HEK293 (cell line): ENCODE measurements around the gene ZNF529.

Experiments used
- ATF2 ChIP-seq: fragments of 450-650 bp; formaldehyde crosslinking; IDR thresholded peaks from 2 replicates; pipeline ENCODE4 v1.5.1; 2016; ENCODE audit warnings: missing biosample characterization, missing genetic modification characterization, low read depth
- ZNF174 ChIP-seq: fragments of 450-650 bp; formaldehyde crosslinking; IDR thresholded peaks from 2 replicates; pipeline ENCODE4 v1.5.0; 2017; ENCODE audit warnings: missing biosample characterization, mild to moderate bottlenecking, missing genetic modification characterization
- ZNF2 ChIP-seq: fragments of 450-650 bp; formaldehyde crosslinking; IDR thresholded peaks from 2 replicates; pipeline ENCODE4 v1.5.1; 2016; ENCODE audit warnings: missing biosample characterization, missing genetic modification characterization
- ZNF658 ChIP-seq: fragments of 450-650 bp; formaldehyde crosslinking; IDR thresholded peaks from 2 replicates; pipeline ENCODE4; 2016; ENCODE audit warnings: missing biosample characterization, missing genetic modification characterization
- ZNF670 ChIP-seq: fragments of 450-650 bp; formaldehyde crosslinking; IDR thresholded peaks from 2 replicates; pipeline ENCODE4 v1.5.1; 2016; ENCODE audit warnings: missing biosample characterization, missing genetic modification characterization, low read depth
- ZNF76 ChIP-seq: fragments of 450-650 bp; formaldehyde crosslinking; IDR thresholded peaks from 2 replicates; pipeline ENCODE4; 2016; ENCODE audit warnings: low read depth, missing biosample characterization, missing genetic modification characterization, borderline replicate concordance
- TF ChIP-seq, protein P1 (sequence below): fragments of 450-650 bp; formaldehyde crosslinking; IDR thresholded peaks from 2 replicates; pipeline ENCODE4 v1.5.1; 2016; ENCODE audit warnings: missing biosample characterization, missing genetic modification characterization
- TF ChIP-seq, protein P2 (sequence below): fragments of 450-650 bp; formaldehyde crosslinking; IDR thresholded peaks from 2 replicates; pipeline ENCODE4 v1.5.1; 2016; ENCODE audit warnings: missing biosample characterization, missing genetic modification characterization

GRCh38 chr19:36574741-36575140 lies 1.6 kb upstream of the ZNF529 start:
- TF ChIP-seq, protein P1, sequence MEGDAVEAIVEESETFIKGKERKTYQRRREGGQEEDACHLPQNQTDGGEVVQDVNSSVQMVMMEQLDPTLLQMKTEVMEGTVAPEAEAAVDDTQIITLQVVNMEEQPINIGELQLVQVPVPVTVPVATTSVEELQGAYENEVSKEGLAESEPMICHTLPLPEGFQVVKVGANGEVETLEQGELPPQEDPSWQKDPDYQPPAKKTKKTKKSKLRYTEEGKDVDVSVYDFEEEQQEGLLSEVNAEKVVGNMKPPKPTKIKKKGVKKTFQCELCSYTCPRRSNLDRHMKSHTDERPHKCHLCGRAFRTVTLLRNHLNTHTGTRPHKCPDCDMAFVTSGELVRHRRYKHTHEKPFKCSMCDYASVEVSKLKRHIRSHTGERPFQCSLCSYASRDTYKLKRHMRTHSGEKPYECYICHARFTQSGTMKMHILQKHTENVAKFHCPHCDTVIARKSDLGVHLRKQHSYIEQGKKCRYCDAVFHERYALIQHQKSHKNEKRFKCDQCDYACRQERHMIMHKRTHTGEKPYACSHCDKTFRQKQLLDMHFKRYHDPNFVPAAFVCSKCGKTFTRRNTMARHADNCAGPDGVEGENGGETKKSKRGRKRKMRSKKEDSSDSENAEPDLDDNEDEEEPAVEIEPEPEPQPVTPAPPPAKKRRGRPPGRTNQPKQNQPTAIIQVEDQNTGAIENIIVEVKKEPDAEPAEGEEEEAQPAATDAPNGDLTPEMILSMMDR (tag by site-specific recombination): no peak
- no peak for TF ChIP-seq ATF2 (tag by site-specific recombination)
- TF ChIP-seq ZNF174: no peak
- TF ChIP-seq ZNF670: no peak
- TF ChIP-seq, protein P2, sequence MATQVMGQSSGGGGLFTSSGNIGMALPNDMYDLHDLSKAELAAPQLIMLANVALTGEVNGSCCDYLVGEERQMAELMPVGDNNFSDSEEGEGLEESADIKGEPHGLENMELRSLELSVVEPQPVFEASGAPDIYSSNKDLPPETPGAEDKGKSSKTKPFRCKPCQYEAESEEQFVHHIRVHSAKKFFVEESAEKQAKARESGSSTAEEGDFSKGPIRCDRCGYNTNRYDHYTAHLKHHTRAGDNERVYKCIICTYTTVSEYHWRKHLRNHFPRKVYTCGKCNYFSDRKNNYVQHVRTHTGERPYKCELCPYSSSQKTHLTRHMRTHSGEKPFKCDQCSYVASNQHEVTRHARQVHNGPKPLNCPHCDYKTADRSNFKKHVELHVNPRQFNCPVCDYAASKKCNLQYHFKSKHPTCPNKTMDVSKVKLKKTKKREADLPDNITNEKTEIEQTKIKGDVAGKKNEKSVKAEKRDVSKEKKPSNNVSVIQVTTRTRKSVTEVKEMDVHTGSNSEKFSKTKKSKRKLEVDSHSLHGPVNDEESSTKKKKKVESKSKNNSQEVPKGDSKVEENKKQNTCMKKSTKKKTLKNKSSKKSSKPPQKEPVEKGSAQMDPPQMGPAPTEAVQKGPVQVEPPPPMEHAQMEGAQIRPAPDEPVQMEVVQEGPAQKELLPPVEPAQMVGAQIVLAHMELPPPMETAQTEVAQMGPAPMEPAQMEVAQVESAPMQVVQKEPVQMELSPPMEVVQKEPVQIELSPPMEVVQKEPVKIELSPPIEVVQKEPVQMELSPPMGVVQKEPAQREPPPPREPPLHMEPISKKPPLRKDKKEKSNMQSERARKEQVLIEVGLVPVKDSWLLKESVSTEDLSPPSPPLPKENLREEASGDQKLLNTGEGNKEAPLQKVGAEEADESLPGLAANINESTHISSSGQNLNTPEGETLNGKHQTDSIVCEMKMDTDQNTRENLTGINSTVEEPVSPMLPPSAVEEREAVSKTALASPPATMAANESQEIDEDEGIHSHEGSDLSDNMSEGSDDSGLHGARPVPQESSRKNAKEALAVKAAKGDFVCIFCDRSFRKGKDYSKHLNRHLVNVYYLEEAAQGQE (tag by site-specific recombination): no peak
- TF ChIP-seq ZNF2 (tag by site-specific recombination): peak; percentile 74; the same call in 1 of the 2 replicates
- no peak for TF ChIP-seq ZNF658 (tag by site-specific recombination)
- TF ChIP-seq ZNF76 (tag by site-specific recombination): no peak
